Measurements from ENCODE around the gene ANKRD63.

ANKRD63 gene

GRCh38 chr15:40325700-40326099 lies 42.8 kb upstream of the ANKRD63 start:
- H3K9ac ChIP-seq (ENCODE audit: low read depth, low read length): no peak overlapping the region
- H3K4me2 ChIP-seq (ENCODE audit: insufficient read depth, low read length): no peak overlapping the region; the same call in 1 of the 2 replicates
- no peak for ATAC-seq (ENCODE audit: insufficient read depth, low read depth)
- H4K20me1 ChIP-seq (ENCODE audit: insufficient read depth, low read length): no peaks in the 10 kb centered on the region
- peaks cover 31% of the 10 kb centered on the region for H3K4me1 ChIP-seq (ENCODE audit: insufficient read depth, low read length)
- no peak for DNase-seq
- H2AFZ ChIP-seq (ENCODE audit: low read depth, low read length): no peak overlapping the region
- H3K27ac ChIP-seq (ENCODE audit: low read length): no peak overlapping the region
- H3K36me3 ChIP-seq (ENCODE audit: insufficient read depth, low read length): peaks cover 5% of the 10 kb centered on the region; the same call in 1 of the 2 replicates
- H3K79me2 ChIP-seq (ENCODE audit: insufficient read depth, low read length): no peaks in the 10 kb centered on the region
- H3K27me3 ChIP-seq (ENCODE audit: insufficient read depth, low read length, poor library complexity): no peaks in the 10 kb centered on the region
- H3K9me3 ChIP-seq (ENCODE audit: insufficient read depth, low read length, severe bottlenecking): no peaks in the 10 kb centered on the region
- TF ChIP-seq CTCF (IDR thresholded peaks at IDR 0.05; ENCODE audit: borderline replicate concordance, extremely low read depth, low read length, poor library complexity, severe bottlenecking) (no peak), EZH2 (IDR thresholded peaks at IDR 0.05; ENCODE audit: borderline replicate concordance, low read depth, low read length, severe bottlenecking) (no peak)
- H3K4me3 ChIP-seq (ENCODE audit: low read depth in 1 of 2, low read length in 2 of 2): no peak overlapping the region

- no peak overlapping the region for H2AFZ ChIP-seq (ENCODE audit: low read depth, low read length)
- ATAC-seq (ENCODE audit: insufficient read depth, low read depth) (no peak), DNase-seq (no peak)
- peaks cover 5% of the 10 kb centered on the region; the same call in 1 of the 2 replicates for H3K36me3 ChIP-seq (ENCODE audit: insufficient read depth, low read length)
- no peaks in the 10 kb centered on the region for H3K27me3 ChIP-seq (ENCODE audit: insufficient read depth, low read length, poor library complexity)
- H4K20me1 ChIP-seq (ENCODE audit: insufficient read depth, low read length): no peaks in the 10 kb centered on the region
- H3K79me2 ChIP-seq (ENCODE audit: insufficient read depth, low read length): no peaks in the 10 kb centered on the region
- TF ChIP-seq CTCF (IDR thresholded peaks at IDR 0.05; ENCODE audit: borderline replicate concordance, extremely low read depth, low read length, poor library complexity, severe bottlenecking) (no peak), EZH2 (IDR thresholded peaks at IDR 0.05; ENCODE audit: borderline replicate concordance, low read depth, low read length, severe bottlenecking) (no peak)
- peak overlapping the region; percentile 94 for H3K4me2 ChIP-seq (ENCODE audit: insufficient read depth, low read length)
- no peaks in the 10 kb centered on the region for H3K9me3 ChIP-seq (ENCODE audit: insufficient read depth, low read length, severe bottlenecking)
- H3K27ac ChIP-seq (ENCODE audit: low read length): no peak overlapping the region
- H3K4me1 ChIP-seq (ENCODE audit: insufficient read depth, low read length): peaks cover 31% of the 10 kb centered on the region
- peak overlapping the region; percentile 61; the same call in 1 of the 2 replicates for H3K9ac ChIP-seq (ENCODE audit: low read depth, low read length)
- peak overlapping the region in 1 of 2 experiments; percentile 75; a peak in 2 of 4 replicates for H3K4me3 ChIP-seq (ENCODE audit: low read depth in 1 of 2, low read length in 2 of 2)
These were observed 42.3 kb upstream of the ANKRD63 start for GRCh38 chr15:40325188-40325587.

GRCh38 chr15:40323953-40324937 lies 41.4 kb upstream of the ANKRD63 start:
- DNase-seq (peak; percentile 15), ATAC-seq (ENCODE audit: insufficient read depth, low read depth) (no peak)
- Histone ChIP-seq H3K9me3 (ENCODE audit: insufficient read depth, low read length, severe bottlenecking) (no peaks in the 10 kb centered on the region), H3K9ac (ENCODE audit: low read depth, low read length) (peak overlapping the region; percentile 61), H2AFZ (ENCODE audit: low read depth, low read length) (peak overlapping the region; percentile 64), H3K27ac (ENCODE audit: low read length) (no peak overlapping the region), H4K20me1 (ENCODE audit: insufficient read depth, low read length) (no peaks in the 10 kb centered on the region), H3K27me3 (ENCODE audit: insufficient read depth, low read length, poor library complexity) (no peaks in the 10 kb centered on the region), H3K79me2 (ENCODE audit: insufficient read depth, low read length) (no peaks in the 10 kb centered on the region), H3K4me3 (ENCODE audit: low read depth in 1 of 2, low read length in 2 of 2) (peak overlapping the region; percentile 25 to 75; a peak in 3 of 4 replicates), H3K4me2 (ENCODE audit: insufficient read depth, low read length) (peak overlapping the region; percentile 94), H3K4me1 (ENCODE audit: insufficient read depth, low read length) (peaks cover 31% of the 10 kb centered on the region), H3K36me3 (ENCODE audit: insufficient read depth, low read length) (peaks cover 5% of the 10 kb centered on the region; the same call in 1 of the 2 replicates)
- no peak for TF ChIP-seq EZH2 (IDR thresholded peaks at IDR 0.05; ENCODE audit: borderline replicate concordance, low read depth, low read length, severe bottlenecking)
